Ammon's horn (tissue), 1 donor: ENCODE measurements around the gene ZBTB20.

Source experiments
- DNase-seq: peaks from one replicate; pipeline ENCODE4 v3.0.0-alpha.2; 2016; ENCODE audit warnings: low spot score

The ZBTB20 gene

GRCh38 chr3:114627770-114628169 is 519.3 kb downstream of the ZBTB20 start:
- no peak for DNase-seq

GRCh38 chr3:114626751-114627150 is 520.3 kb downstream of the ZBTB20 start:
- no peak for DNase-seq

GRCh38 chr3:114624571-114625181 is 522.4 kb downstream of the ZBTB20 start:
- DNase-seq, result peak; percentile 95

- DNase-seq, result peak; percentile 79
These were observed 523.0 kb downstream of the ZBTB20 start for GRCh38 chr3:114624047-114624445.

GRCh38 chr3:114623420-114624046 is 523.6 kb downstream of the ZBTB20 start:
- no peak for DNase-seq

GRCh38 chr3:114622001-114622400 is 525.1 kb downstream of the ZBTB20 start:
- no peak for DNase-seq

- no peak for DNase-seq
These were observed 527.3 kb downstream of the ZBTB20 start for GRCh38 chr3:114619771-114620170.

- DNase-seq, result no peak
These were observed 531.5 kb downstream of the ZBTB20 start for GRCh38 chr3:114615523-114616085.

GRCh38 chr3:114609973-114610630 is 537.0 kb downstream of the ZBTB20 start:
- DNase-seq, result no peak

GRCh38 chr3:114608293-114608692 is 538.8 kb downstream of the ZBTB20 start:
- no peak for DNase-seq

GRCh38 chr3:114606336-114606735 is 540.8 kb downstream of the ZBTB20 start:
- DNase-seq, result no peak

GRCh38 chr3:114600571-114600970 is 546.5 kb downstream of the ZBTB20 start:
- no peak for DNase-seq

- DNase-seq, result no peak
These were observed 549.2 kb downstream of the ZBTB20 start for GRCh38 chr3:114597871-114598270.

- no peak for DNase-seq
These were observed 550.1 kb downstream of the ZBTB20 start for GRCh38 chr3:114597012-114597411.

- DNase-seq, result no peak
These were observed 550.9 kb downstream of the ZBTB20 start for GRCh38 chr3:114596147-114596546.

GRCh38 chr3:114595522-114596028 is 551.5 kb downstream of the ZBTB20 start:
- no peak for DNase-seq

- no peak for DNase-seq
These were observed 556.6 kb downstream of the ZBTB20 start for GRCh38 chr3:114590309-114591047.

- no peak for DNase-seq
These were observed 559.1 kb downstream of the ZBTB20 start for GRCh38 chr3:114587986-114588385.

GRCh38 chr3:114586119-114586518 is 561.0 kb downstream of the ZBTB20 start:
- no peak for DNase-seq

- no peak for DNase-seq
These were observed 561.4 kb downstream of the ZBTB20 start for GRCh38 chr3:114585687-114586086.

- DNase-seq, result no peak
These were observed 562.2 kb downstream of the ZBTB20 start for GRCh38 chr3:114584734-114585371.

- no peak for DNase-seq
These were observed 564.2 kb downstream of the ZBTB20 start for GRCh38 chr3:114582929-114583328.
